ENCODE measurements around the gene TRAT1.

DNA sequence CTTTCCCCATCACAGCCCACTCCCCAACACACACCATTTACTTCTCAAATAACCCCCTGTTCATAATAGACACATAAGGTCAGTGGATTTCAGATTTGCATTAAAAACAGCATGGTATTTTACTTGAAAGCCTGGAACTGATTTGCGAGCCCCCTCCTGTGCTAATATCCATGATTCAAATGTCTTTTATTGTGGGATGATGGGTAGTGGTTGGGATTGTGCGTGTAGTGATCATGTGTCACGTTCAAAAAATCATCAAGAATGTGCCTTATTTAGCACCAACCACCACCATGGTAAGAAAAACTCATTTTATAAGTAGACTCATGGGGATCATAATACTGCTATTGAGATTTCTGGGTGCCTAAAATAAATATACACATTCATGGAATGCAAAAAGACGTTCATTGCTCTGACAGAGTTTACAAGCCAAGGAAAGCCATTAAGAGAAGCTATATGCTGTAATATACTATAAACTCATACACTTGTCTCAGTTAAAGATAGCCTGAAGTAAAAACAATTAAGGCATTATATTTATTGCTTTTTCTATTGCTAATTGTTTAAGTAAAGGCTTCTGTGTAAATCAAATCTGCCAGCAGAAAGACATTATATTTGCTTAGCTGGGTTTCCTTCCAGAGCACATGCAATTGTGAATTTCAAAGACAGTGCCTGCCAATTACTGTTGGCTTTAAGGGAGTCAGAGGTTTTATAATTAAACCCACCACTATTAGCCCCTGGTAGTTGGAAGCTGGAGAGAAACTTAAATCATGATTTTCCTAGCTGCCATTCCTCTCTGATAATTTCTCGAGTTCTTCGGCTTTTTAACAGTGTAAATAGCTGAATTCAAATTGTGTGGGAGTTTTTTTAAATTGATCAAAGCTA, 4.0 kb downstream of the TRAT1 start:
- TF ChIP-seq, protein P1, sequence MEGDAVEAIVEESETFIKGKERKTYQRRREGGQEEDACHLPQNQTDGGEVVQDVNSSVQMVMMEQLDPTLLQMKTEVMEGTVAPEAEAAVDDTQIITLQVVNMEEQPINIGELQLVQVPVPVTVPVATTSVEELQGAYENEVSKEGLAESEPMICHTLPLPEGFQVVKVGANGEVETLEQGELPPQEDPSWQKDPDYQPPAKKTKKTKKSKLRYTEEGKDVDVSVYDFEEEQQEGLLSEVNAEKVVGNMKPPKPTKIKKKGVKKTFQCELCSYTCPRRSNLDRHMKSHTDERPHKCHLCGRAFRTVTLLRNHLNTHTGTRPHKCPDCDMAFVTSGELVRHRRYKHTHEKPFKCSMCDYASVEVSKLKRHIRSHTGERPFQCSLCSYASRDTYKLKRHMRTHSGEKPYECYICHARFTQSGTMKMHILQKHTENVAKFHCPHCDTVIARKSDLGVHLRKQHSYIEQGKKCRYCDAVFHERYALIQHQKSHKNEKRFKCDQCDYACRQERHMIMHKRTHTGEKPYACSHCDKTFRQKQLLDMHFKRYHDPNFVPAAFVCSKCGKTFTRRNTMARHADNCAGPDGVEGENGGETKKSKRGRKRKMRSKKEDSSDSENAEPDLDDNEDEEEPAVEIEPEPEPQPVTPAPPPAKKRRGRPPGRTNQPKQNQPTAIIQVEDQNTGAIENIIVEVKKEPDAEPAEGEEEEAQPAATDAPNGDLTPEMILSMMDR (IDR thresholded peaks at IDR 0.05): no peak
- no peak for TF ChIP-seq POLR2A (IDR thresholded peaks at IDR 0.05)
